Neural cell (in vitro differentiated cells): Measurements from ENCODE around the gene KRTAP10-4.
"Not testable (repeated sequence)": the region's sequence is repeated elsewhere in the genome, so short reads cannot be mapped to it uniquely, and the experiment has no call there.

ENCODE experiments used
- EP300 ChIP-seq: fragments of 450-650 bp; conservative IDR thresholded peaks from 2 replicates; pipeline ENCODE4 v1.6.1; 2014; ENCODE audit warnings: antibody characterized with exemption, mild to moderate bottlenecking, moderate library complexity; ENCODE audit not compliant: poor library complexity, severe bottlenecking
- EZH2 ChIP-seq: fragments of 200-600, 300-800 bp; shearing (Covaris generic), sonication (generic); IDR thresholded peaks from 2 replicates; pipeline ENCODE4 v1.6.1; 2014; ENCODE audit warnings: antibody characterized with exemption, low read length, borderline replicate concordance, mild to moderate bottlenecking; ENCODE audit not compliant: insufficient read depth, poor library complexity, severe bottlenecking
- POLR2AphosphoS5 ChIP-seq: IDR thresholded peaks from 2 replicates; pipeline ENCODE4 v1.6.1; 2012
- RAD21 ChIP-seq: fragments of 450-650 bp; conservative IDR thresholded peaks from 2 replicates; pipeline ENCODE4 v1.6.1; 2014; ENCODE audit warnings: antibody characterized with exemption, mild to moderate bottlenecking, moderate library complexity
- SMC3 ChIP-seq: fragments of 450-650 bp; conservative IDR thresholded peaks from 2 replicates; pipeline ENCODE4 v1.6.1; 2014; ENCODE audit warnings: antibody characterized with exemption, mild to moderate bottlenecking, moderate library complexity; ENCODE audit not compliant: poor library complexity
- TF ChIP-seq, protein P1 (sequence below): fragments of 450-650 bp; IDR thresholded peaks from 2 replicates; pipeline ENCODE4 v1.5.1; 2014; ENCODE audit warnings: antibody characterized with exemption, mild to moderate bottlenecking, moderate library complexity; ENCODE audit not compliant: poor library complexity, severe bottlenecking
- TF ChIP-seq, protein P2 (sequence below): IDR thresholded peaks from 2 replicates; pipeline ENCODE4 v1.6.1; 2012; ENCODE audit warnings: borderline replicate concordance

DNA sequence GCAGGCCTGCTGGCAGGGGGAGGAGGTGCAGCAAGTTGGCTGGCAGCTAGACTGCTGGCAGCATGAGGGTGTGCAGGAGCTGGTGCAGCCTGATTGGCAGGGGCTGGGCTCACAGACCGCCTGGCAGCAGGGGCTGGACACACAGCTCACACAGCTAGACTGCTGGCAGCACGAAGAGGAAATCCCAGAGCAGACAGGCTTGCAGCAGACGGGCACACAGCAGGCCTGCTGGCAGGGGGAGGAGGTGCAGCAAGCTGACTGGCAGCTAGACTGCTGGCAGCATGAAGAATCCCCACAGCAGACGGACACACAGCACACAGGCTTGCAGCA, 18.2 kb downstream of the KRTAP10-4 start:
- TF ChIP-seq, protein P1, sequence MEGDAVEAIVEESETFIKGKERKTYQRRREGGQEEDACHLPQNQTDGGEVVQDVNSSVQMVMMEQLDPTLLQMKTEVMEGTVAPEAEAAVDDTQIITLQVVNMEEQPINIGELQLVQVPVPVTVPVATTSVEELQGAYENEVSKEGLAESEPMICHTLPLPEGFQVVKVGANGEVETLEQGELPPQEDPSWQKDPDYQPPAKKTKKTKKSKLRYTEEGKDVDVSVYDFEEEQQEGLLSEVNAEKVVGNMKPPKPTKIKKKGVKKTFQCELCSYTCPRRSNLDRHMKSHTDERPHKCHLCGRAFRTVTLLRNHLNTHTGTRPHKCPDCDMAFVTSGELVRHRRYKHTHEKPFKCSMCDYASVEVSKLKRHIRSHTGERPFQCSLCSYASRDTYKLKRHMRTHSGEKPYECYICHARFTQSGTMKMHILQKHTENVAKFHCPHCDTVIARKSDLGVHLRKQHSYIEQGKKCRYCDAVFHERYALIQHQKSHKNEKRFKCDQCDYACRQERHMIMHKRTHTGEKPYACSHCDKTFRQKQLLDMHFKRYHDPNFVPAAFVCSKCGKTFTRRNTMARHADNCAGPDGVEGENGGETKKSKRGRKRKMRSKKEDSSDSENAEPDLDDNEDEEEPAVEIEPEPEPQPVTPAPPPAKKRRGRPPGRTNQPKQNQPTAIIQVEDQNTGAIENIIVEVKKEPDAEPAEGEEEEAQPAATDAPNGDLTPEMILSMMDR, result not testable (repeated sequence)
- TF ChIP-seq, protein P2, sequence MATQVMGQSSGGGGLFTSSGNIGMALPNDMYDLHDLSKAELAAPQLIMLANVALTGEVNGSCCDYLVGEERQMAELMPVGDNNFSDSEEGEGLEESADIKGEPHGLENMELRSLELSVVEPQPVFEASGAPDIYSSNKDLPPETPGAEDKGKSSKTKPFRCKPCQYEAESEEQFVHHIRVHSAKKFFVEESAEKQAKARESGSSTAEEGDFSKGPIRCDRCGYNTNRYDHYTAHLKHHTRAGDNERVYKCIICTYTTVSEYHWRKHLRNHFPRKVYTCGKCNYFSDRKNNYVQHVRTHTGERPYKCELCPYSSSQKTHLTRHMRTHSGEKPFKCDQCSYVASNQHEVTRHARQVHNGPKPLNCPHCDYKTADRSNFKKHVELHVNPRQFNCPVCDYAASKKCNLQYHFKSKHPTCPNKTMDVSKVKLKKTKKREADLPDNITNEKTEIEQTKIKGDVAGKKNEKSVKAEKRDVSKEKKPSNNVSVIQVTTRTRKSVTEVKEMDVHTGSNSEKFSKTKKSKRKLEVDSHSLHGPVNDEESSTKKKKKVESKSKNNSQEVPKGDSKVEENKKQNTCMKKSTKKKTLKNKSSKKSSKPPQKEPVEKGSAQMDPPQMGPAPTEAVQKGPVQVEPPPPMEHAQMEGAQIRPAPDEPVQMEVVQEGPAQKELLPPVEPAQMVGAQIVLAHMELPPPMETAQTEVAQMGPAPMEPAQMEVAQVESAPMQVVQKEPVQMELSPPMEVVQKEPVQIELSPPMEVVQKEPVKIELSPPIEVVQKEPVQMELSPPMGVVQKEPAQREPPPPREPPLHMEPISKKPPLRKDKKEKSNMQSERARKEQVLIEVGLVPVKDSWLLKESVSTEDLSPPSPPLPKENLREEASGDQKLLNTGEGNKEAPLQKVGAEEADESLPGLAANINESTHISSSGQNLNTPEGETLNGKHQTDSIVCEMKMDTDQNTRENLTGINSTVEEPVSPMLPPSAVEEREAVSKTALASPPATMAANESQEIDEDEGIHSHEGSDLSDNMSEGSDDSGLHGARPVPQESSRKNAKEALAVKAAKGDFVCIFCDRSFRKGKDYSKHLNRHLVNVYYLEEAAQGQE, result not testable (repeated sequence)
- TF ChIP-seq EZH2, EP300, POLR2AphosphoS5, RAD21, SMC3: not testable (repeated sequence)
